BLaER1 (cell line): ENCODE results near the gene MAB21L4.

Experiments
- H3K27ac ChIP-seq: shearing (Covaris generic); formaldehyde crosslinking; 2 replicates; pipeline ENCODE4 v1.8.1; 2022
- H3K27me3 ChIP-seq: shearing (Covaris generic); formaldehyde crosslinking; 2 replicates; pipeline ENCODE4 v1.8.1; 2022
- H3K36me3 ChIP-seq: shearing (Covaris generic); formaldehyde crosslinking; 2 replicates; pipeline ENCODE4 v1.8.1; 2022
- H3K4me1 ChIP-seq: shearing (Covaris generic); formaldehyde crosslinking; 2 replicates; pipeline ENCODE4 v1.8.1; 2022
- H3K4me2 ChIP-seq: shearing (Covaris generic); formaldehyde crosslinking; 2 replicates; pipeline ENCODE4 v1.8.1; 2022
- H3K4me3 ChIP-seq: shearing (Covaris generic); formaldehyde crosslinking; 2 replicates; pipeline ENCODE4 v1.8.1; 2022
- H3K9ac ChIP-seq: shearing (Covaris generic); formaldehyde crosslinking; 2 replicates; pipeline ENCODE4 v1.8.1; 2022
- H3K9me3 ChIP-seq: shearing (Covaris generic); formaldehyde crosslinking; 2 replicates; pipeline ENCODE4 v1.8.1; 2022
- H4K20me1 ChIP-seq: shearing (Covaris generic); formaldehyde crosslinking; 2 replicates; pipeline ENCODE4 v1.8.1; 2022
- Cebpa-rat ChIP-seq: shearing (Covaris generic); IDR thresholded peaks from 2 replicates; pipeline ENCODE4 v1.8.1; 2022

MAB21L4 gene

DNA sequence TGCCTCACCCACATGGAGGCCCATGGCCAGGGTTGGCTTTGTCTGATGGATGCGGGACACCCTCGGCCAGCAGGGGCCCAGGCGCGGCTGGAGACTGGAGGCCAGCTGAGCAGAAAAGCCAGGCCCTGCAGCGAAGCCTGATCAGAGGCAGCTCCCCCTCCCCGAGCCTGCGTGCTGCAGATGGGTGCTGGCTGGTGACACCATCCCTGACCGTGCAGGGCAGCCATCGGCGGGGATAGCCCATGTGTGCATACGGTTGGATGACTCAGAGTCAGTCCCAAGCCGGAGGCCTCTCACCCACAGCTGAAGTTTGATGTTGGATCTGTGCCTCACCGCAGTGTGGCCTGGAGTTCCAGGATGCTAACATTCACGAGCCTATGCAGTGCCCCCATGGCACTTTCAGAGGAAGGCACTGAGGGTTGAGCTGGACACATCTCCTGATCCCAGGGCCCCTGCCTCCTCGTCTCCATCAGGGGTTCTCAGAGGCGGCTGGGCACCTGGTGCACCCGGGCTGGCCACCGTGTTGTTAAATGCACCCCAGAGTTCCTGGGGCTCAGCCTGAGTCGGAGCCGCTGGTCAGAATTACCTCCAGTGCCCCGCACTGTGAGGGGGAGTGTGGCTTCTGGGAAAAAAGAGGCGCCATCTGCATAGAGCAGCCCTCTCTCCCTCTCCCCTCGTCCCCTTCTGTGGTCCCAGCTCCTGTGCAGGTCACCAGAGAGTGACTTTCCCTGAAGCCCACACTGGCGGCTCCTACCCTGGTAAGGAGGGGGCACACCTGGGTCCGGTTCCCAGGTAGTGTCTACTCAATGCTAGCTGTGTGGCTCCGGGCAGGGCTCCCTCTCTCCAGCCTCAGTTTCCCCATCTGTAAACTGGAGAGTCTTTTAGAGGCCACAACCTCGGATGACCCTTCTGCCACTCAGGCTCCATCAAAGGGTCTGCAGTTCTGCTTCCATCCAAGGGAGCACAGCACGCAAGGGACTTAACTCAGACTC, 56.5 kb downstream of the MAB21L4 start:
- H3K9me3 ChIP-seq = peaks cover 2% of the 10 kb centered on the region; the same call in 1 of the 2 replicates
- H3K27ac ChIP-seq = no peak overlapping the region
- no peak for TF ChIP-seq Cebpa-rat
- no peak overlapping the region for H3K4me3 ChIP-seq
- no peak overlapping the region for H3K9ac ChIP-seq
- no peaks in the 10 kb centered on the region for H3K27me3 ChIP-seq
- H3K36me3 ChIP-seq = no peaks in the 10 kb centered on the region
- peaks cover 48% of the 10 kb centered on the region for H3K4me1 ChIP-seq
- peak overlapping the region; percentile 88 for H3K4me2 ChIP-seq
- peaks cover 17% of the 10 kb centered on the region for H4K20me1 ChIP-seq

DNA sequence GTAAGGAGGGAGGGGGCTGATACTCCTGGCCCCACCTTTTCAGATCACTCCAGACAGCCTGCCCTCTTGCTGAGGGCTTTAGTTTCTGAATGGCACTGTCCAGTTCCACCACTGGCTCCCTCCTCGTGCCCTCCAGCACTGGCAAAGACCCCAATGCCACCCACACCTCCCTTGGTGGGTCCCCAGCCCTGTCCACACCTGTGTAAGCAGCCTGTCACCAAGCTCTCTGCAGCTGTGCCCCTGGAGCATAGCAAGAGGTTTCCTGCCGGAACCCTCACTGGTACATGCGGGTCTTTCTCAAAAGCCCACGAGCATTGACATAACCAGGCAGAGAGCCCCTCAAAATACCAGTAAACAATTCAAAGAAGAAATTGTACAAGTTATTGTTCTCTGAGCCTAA, 58.3 kb downstream of the MAB21L4 start:
- no peaks in the 10 kb centered on the region for H3K27me3 ChIP-seq
- TF ChIP-seq Cebpa-rat = no peak
- H3K4me2 ChIP-seq = peak overlapping the region; percentile 88
- H3K4me3 ChIP-seq = no peak overlapping the region
- H3K36me3 ChIP-seq = no peaks in the 10 kb centered on the region
- H4K20me1 ChIP-seq = peaks cover 17% of the 10 kb centered on the region
- peaks cover 55% of the 10 kb centered on the region for H3K4me1 ChIP-seq
- peak overlapping the region; percentile 13; the same call in 1 of the 2 replicates for H3K9ac ChIP-seq
- H3K27ac ChIP-seq = no peak overlapping the region
- no peaks in the 10 kb centered on the region for H3K9me3 ChIP-seq

DNA sequence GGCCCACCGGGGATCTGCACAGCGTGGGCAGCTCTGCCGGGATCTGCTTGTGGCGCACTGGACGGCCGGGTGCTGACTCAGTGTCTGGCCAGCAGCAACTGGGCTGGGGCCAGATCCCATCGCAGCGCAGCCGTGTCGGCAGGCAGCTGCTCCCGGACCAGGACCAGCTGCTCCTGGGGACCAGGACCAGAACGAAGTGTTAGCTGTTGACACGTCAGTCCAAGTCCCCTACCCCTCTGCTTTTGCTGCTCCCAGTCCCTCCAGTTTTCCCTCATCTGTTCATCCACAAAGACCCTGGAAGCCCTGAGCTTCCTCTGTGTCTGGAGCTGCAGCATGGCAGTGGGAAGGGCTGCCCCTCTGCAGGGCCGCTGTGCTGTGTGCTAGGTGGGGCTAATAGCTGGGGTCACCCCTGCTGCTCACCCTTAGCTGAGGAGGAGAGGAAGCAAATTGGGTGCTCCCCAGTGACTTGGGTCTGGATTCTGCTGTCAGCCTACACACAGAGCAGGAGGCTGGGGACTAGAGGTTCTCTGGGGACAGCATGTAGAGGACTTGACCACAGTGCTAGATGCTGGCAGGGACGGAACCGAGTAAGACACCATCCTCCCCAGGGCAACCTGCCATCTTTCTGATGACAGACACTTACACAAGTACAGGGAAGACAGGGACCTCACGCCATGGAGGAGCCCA, 59.0 kb downstream of the MAB21L4 start:
- Histone ChIP-seq H3K9ac (peak overlapping the region; percentile 13; the same call in 1 of the 2 replicates), H3K36me3 (no peaks in the 10 kb centered on the region), H3K4me2 (peak overlapping the region; percentile 88), H3K4me1 (peaks cover 59% of the 10 kb centered on the region), H3K4me3 (no peak overlapping the region), H3K27ac (no peak overlapping the region), H3K9me3 (no peaks in the 10 kb centered on the region), H3K27me3 (0 out of 2 replicates have a peak, but pooled peaks cover under 1% of the 10 kb centered on the region), H4K20me1 (peaks cover 17% of the 10 kb centered on the region)
- no peak for TF ChIP-seq Cebpa-rat
